Neuron (in vitro differentiated cells): Measurements from ENCODE around the gene ADAMTS20.

Source experiments
- H2AFZ ChIP-seq: one replicate; pipeline ENCODE4 v1.6.1; 2013; ENCODE audit warnings: low read depth, mild to moderate bottlenecking, inconsistent platforms, low read length, moderate library complexity
- H3K27me3 ChIP-seq: one replicate; pipeline ENCODE4 v1.6.1; 2013; ENCODE audit warnings: low read length; ENCODE audit not compliant: insufficient read depth
- H3K36me3 ChIP-seq: one replicate; pipeline ENCODE4 v1.6.1; 2013; ENCODE audit warnings: low read length; ENCODE audit not compliant: insufficient read depth
- H3K4me1 ChIP-seq: one replicate; pipeline ENCODE4 v1.6.1; 2013; ENCODE audit warnings: low read length; ENCODE audit not compliant: insufficient read depth
- H3K4me3 ChIP-seq: 2 replicates; pipeline ENCODE4 v1.5.1; 2013; ENCODE audit warnings: mild to moderate bottlenecking, low read length, moderate library complexity
- H3K9me3 ChIP-seq: one replicate; pipeline ENCODE4 v1.6.1; 2013; ENCODE audit warnings: low read length

Gene ADAMTS20, protein sequence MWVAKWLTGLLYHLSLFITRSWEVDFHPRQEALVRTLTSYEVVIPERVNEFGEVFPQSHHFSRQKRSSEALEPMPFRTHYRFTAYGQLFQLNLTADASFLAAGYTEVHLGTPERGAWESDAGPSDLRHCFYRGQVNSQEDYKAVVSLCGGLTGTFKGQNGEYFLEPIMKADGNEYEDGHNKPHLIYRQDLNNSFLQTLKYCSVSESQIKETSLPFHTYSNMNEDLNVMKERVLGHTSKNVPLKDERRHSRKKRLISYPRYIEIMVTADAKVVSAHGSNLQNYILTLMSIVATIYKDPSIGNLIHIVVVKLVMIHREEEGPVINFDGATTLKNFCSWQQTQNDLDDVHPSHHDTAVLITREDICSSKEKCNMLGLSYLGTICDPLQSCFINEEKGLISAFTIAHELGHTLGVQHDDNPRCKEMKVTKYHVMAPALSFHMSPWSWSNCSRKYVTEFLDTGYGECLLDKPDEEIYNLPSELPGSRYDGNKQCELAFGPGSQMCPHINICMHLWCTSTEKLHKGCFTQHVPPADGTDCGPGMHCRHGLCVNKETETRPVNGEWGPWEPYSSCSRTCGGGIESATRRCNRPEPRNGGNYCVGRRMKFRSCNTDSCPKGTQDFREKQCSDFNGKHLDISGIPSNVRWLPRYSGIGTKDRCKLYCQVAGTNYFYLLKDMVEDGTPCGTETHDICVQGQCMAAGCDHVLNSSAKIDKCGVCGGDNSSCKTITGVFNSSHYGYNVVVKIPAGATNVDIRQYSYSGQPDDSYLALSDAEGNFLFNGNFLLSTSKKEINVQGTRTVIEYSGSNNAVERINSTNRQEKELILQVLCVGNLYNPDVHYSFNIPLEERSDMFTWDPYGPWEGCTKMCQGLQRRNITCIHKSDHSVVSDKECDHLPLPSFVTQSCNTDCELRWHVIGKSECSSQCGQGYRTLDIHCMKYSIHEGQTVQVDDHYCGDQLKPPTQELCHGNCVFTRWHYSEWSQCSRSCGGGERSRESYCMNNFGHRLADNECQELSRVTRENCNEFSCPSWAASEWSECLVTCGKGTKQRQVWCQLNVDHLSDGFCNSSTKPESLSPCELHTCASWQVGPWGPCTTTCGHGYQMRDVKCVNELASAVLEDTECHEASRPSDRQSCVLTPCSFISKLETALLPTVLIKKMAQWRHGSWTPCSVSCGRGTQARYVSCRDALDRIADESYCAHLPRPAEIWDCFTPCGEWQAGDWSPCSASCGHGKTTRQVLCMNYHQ (N-terminal part only)

DNA sequence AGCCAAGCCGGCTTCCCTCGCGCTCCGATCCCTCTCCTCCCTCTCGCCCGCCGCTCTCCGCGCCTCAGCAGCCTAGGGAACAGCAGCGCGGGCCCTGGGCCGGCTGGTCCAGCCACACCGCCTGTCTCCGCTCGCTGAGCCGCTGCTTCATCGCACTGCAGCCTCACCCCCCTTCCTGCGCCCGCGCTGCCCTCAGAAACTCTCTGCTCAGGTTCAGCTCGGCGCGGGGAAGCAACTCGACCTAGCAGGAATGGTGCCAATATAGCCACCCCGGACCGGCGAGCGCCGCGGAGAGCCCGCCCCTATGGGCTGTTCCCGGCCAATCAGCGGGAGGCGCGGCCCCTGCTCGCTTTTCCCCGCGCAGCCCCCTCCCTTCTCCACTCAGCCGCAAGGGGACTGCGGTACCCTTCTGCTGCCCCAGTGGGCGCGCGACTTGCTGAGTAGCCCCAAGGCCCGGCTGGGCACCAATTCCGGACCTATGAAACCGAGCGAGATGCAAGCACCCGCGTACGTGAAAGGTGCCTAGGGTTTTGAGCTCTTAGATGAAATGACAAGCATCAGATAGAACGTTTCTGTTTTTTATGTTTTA is at the start of gene ADAMTS20:
TSS of gene ADAMTS20 (minus strand) at position 233 of the 589 bp plus-strand sequence. CDS start 282 bp downstream, outside the sequence.
- Histone ChIP-seq H3K27me3 (peaks cover 6% of the 10 kb centered on the region), H3K36me3 (no peaks in the 10 kb centered on the region), H2AFZ (peak within 1 kb of the TSS; percentile 93), H3K4me1 (peaks cover 17% of the 10 kb centered on the region), H3K9me3 (no peaks in the 10 kb centered on the region), H3K4me3 (peak within 1 kb of the TSS; percentile 80)

DNA sequence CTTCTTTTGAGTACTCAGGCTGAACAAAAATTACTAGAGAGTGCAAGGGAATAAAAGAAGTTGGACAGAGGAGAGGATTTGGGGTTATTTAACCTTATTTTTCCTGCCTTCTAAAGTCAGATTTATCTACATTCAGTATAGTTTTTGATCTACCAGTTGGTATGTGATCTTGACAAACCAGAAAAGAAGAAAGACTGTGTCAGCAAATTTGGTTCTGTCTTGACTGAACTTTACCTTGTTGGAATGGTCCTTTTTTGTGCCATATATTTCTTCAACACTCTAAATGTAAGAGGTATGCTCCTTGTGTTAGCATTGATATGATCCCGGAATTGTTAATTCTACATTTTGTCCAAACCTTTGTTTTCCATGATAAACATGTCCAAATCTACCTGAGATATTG is 47.7 kb upstream of the ADAMTS20 start:
- H2AFZ ChIP-seq = no peak overlapping the region
- H3K27me3 ChIP-seq = no peaks in the 10 kb centered on the region
- no peak overlapping the region for H3K4me3 ChIP-seq
- no peaks in the 10 kb centered on the region for H3K4me1 ChIP-seq
- no peaks in the 10 kb centered on the region for H3K9me3 ChIP-seq
- H3K36me3 ChIP-seq = no peaks in the 10 kb centered on the region

DNA sequence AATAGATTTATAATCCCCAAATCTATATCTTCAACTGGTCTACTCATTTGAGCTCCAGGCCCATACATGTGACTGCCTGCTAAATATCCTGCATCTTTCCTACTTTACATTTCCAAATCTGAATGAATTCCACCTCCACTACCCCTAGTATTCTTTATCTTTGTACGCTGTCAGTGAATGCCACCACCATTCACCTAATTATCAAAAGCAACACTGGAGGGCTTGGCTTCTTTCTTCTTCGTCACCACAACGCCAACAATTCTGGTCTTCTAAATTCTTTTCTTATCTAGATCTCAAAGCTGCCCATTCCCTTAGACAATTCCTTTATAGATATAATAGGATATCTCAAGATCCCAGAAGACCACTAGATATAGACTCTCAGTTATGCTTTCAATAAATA is 47.1 kb upstream of the ADAMTS20 start:
- H2AFZ ChIP-seq = no peak overlapping the region

DNA sequence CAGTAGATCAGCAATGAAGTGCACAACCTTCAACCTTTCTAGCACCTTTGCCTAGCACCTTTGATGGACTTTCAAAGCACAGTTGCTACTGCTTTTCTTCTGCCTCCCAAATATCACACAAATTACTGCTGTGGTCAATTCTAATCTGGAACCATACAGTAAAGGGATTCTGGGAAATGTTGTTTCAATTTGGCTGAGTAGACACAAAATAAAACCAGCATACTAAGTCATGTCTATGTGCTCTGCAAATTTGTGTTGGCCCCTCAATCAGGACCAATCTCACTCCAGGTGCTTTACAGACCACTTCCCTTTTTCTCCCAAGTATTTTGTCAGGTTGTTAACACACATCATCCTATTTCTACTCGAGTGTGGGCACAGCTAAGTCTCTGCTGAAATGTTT is 38.3 kb upstream of the ADAMTS20 start:
- no peak overlapping the region for H2AFZ ChIP-seq
- no peaks in the 10 kb centered on the region for H3K9me3 ChIP-seq
- H3K36me3 ChIP-seq = no peaks in the 10 kb centered on the region
- no peaks in the 10 kb centered on the region for H3K4me1 ChIP-seq
- no peak overlapping the region for H3K4me3 ChIP-seq
- H3K27me3 ChIP-seq = no peaks in the 10 kb centered on the region

More for the DNA sequence above, 47.1 kb upstream of the ADAMTS20 start:
- H3K4me1 ChIP-seq = no peaks in the 10 kb centered on the region
- no peaks in the 10 kb centered on the region for H3K27me3 ChIP-seq
- H3K4me3 ChIP-seq = no peak overlapping the region
- H3K9me3 ChIP-seq = no peaks in the 10 kb centered on the region
- no peaks in the 10 kb centered on the region for H3K36me3 ChIP-seq

DNA sequence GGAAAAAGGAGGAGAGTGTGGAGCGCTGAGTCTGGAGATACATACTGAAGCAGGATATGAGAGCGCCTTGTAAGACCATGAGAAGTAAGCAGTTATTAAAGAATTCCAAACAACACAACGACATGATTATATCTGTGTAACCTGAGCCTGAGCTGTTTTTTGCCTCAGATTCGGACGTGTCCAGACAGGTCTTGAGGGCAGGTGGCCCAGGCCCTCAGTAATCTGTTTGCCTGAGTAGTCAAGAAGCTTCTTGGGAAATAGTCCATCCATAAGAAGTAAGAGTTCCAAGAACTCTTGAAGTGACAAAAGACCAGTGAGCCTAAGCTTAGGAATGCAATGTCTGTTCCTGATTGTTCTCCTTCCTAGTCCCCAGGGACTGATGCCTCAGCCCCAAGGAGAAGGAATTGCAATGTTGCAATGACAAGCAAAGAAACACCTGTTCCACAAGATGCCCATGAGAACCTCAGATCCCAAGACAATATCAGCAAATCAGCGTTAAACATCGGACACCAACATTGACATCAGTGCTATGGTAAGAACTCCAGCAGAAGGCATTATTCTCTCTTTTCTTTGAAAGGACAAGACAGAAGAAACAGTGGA is 34.7 kb upstream of the ADAMTS20 start:
- H2AFZ ChIP-seq = no peak overlapping the region
- H3K4me3 ChIP-seq = no peak overlapping the region

DNA sequence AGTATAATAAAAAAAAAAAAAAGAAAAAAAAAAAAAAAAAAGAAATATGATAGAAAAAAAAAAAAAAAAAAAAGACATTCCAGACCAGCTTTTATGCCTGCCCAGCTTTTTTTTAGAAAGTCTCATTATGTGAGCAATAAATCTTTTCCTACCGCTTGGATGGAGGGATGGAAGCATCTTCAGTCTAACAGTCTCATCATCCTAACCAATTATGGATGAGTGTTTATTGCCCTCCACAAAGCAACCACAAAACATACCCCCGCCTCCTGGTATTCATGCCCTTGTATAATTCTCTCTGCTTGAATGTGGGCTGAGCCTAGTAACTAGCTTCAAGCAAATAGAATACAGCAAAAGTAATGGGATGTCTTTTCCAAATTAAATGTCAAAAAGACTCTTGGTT is 33.7 kb upstream of the ADAMTS20 start:
- Histone ChIP-seq H3K4me1 (no peaks in the 10 kb centered on the region), H3K36me3 (no peaks in the 10 kb centered on the region), H3K9me3 (no peaks in the 10 kb centered on the region), H3K4me3 (no peak overlapping the region), H3K27me3 (no peaks in the 10 kb centered on the region), H2AFZ (no peak overlapping the region)

More for the DNA sequence above, 34.7 kb upstream of the ADAMTS20 start:
- Histone ChIP-seq H3K9me3 (no peaks in the 10 kb centered on the region), H3K4me1 (no peaks in the 10 kb centered on the region), H3K27me3 (no peaks in the 10 kb centered on the region), H3K36me3 (no peaks in the 10 kb centered on the region)

DNA sequence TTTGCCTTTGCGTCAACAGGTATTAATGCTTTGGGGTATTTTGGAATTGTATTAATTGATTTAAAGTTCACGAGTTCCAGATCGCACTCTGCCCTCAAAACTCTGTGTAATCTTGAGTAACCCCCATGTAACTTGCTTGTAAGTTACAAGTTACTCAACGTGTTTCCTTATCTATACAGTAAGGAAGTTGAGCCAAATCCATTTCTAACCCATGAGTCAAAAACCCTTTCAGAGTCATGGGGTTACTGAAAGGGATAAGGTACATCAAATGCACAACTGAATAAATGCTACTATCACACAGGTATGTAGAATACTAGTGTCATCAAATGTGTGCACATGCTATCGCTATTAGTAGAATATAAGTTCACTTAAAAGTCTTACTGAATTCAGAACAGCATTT is 28.6 kb upstream of the ADAMTS20 start:
- H3K9me3 ChIP-seq = no peaks in the 10 kb centered on the region
- H3K4me3 ChIP-seq = no peak overlapping the region
- H3K4me1 ChIP-seq = no peaks in the 10 kb centered on the region
- H3K27me3 ChIP-seq = no peaks in the 10 kb centered on the region
- no peaks in the 10 kb centered on the region for H3K36me3 ChIP-seq
- no peak overlapping the region for H2AFZ ChIP-seq

DNA sequence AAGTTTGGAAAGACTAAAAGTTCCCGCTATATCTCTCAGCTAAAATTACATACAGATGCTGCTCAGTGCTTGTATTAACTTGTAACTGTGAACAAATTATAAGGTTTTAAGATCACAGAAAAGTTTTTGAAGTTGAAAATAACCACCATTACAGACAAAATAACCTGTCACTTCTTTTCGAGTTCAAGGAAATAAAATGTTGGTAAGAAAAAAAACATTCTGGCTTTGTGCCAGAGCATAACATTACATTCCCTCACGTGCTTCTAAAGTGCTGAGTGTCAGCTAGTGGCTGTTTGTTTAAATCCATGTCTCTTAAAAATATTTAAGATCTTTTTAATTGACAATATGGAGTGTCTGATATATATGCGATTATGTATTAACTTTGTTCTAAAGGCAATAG is 27.2 kb upstream of the ADAMTS20 start:
- H3K27me3 ChIP-seq = no peaks in the 10 kb centered on the region
- no peaks in the 10 kb centered on the region for H3K36me3 ChIP-seq
- H3K9me3 ChIP-seq = no peaks in the 10 kb centered on the region
- no peaks in the 10 kb centered on the region for H3K4me1 ChIP-seq
- H3K4me3 ChIP-seq = no peak overlapping the region
- H2AFZ ChIP-seq = no peak overlapping the region

DNA sequence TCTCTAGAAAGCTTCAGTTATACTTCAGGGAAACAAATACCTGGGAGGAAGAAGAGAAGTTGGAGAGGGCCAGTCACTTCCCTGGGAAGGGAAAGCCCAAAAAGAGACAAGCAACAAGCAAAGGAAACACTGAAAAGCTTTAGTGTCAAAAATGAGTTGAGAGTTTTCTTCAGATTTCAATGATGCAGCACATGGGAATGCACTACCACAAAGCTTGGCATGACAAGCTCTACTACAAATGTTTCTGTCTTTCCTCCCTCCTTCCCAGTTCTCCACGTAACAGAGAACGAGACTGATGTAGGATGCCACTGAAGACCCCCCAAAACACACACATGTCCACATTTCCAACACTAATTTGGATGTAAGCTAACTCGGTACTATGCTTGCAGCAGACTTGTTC is 26.8 kb upstream of the ADAMTS20 start:
- H3K9me3 ChIP-seq = no peaks in the 10 kb centered on the region
- H3K4me3 ChIP-seq = no peak overlapping the region
- H3K4me1 ChIP-seq = no peaks in the 10 kb centered on the region

DNA sequence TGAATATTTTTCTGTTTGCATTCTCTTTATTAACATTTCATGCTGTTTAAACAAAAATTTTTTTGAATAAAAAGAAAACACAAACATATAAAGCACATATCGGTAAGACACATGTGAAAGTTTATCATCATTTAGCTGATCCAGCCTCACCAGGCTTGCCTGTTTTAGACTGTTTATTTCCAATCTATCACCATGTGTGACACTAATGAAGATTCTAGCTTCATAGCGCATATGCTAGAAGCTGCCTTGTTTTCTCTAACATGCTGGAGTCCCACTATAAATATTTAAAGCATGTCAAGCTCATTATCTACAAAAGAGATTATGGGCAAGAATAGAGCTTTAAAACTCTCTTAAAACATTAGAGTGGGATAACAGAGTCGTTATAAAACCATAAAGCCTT is 25.4 kb upstream of the ADAMTS20 start:
- Histone ChIP-seq H3K9me3 (no peaks in the 10 kb centered on the region), H3K36me3 (no peaks in the 10 kb centered on the region), H3K27me3 (no peaks in the 10 kb centered on the region), H3K4me1 (no peaks in the 10 kb centered on the region), H3K4me3 (no peak overlapping the region), H2AFZ (no peak overlapping the region)

More for the DNA sequence above, 26.8 kb upstream of the ADAMTS20 start:
- Histone ChIP-seq H3K27me3 (no peaks in the 10 kb centered on the region), H3K36me3 (no peaks in the 10 kb centered on the region), H2AFZ (no peak overlapping the region)

DNA sequence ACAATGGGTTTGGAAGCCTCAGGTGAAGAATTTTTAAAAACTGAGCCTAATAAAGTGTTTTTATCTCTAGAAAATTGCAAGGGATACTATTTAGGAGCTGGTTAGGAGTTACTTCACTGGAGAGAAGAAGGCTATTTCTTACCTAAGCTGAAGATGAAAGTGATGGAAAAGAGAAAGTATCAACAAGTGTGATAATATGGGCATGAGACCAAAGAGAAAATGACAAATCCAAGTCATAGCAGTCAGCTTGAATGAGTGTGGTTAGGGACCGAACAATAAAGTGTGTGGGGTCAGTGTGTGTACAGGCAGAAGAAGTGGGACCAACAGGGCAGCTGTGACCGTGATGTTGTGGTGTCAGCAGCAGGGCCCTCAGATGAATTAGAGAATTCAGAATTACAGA is 24.2 kb upstream of the ADAMTS20 start:
- no peak overlapping the region for H2AFZ ChIP-seq
- H3K9me3 ChIP-seq = no peaks in the 10 kb centered on the region
- no peaks in the 10 kb centered on the region for H3K4me1 ChIP-seq
- H3K36me3 ChIP-seq = no peaks in the 10 kb centered on the region
- no peak overlapping the region for H3K4me3 ChIP-seq
- H3K27me3 ChIP-seq = no peaks in the 10 kb centered on the region

DNA sequence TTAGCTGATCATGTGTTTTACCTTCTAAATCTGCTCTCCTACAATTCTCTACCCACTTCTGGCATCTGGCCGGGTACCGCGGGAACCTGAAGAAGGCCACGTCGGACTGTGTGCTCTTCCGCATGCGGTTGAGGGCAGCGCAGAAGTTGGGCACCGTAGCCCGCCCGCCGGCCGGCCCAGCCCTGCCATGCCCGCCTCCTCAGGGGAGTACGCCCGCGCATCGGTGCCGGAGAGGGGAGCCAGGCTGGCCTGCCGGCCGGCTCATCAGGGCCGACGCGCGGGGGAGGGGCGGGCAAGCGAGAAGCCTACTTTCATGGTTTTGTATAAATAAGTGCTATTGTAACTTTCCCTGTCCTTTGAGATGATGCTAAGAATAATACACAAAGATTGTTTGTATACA is 19.9 kb upstream of the ADAMTS20 start:
- no peaks in the 10 kb centered on the region for H3K27me3 ChIP-seq
- H2AFZ ChIP-seq = no peak overlapping the region
- H3K4me3 ChIP-seq = no peak overlapping the region
- H3K4me1 ChIP-seq = no peaks in the 10 kb centered on the region
- no peaks in the 10 kb centered on the region for H3K36me3 ChIP-seq
- no peaks in the 10 kb centered on the region for H3K9me3 ChIP-seq
